ENCODE results near the gene SLC2A8.

DNA sequence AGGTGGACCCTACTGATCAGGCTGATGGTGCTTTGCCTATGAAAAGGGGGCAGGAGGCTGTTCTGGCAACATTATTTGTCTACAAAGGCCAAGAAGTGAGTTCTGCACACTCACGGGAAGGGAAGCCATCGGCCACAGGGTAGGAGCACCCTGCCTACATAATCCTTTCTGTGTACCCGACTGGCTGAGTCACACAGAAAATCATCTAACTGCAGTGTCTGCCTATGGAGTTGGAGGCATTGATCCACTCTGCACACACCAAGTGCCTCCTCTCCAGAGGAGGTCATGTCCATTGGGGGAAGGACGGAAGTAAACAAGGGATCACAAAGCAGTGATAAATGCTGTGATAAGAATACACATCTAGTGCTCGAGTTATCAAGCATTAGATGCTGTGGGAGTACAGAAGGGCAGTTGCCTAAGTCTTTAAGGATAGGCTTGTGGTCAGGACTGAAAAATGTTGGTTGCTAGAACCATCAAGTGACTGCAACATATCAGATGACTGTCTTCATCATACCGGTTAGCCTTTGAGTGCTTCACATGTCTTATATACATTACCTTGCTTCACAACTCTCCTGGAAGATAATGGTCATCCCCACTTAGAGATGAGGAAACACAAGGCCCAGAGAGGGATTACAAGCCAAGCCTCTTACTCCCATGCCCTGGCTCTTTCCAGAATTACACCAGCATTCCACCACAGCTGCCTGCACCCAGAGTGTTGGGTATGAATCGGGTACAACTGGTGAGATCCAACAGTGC lies 1.3 kb upstream of the SLC2A8 start:
- no peak for TF ChIP-seq FOXM1 (IDR thresholded peaks at IDR 0.05; ENCODE audit: borderline replicate concordance)
- TF ChIP-seq ZNF384 (IDR thresholded peaks at IDR 0.05): no peak
- no peak for TF ChIP-seq SP1 (IDR thresholded peaks at IDR 0.05)
- TF ChIP-seq NFRKB (IDR thresholded peaks at IDR 0.05): no peak
- TF ChIP-seq HDGF (IDR thresholded peaks at IDR 0.05; ENCODE audit: borderline replicate concordance): no peak
